Measurements from ENCODE around the gene RPA4. TPM values are rescaled to one million over a fixed set of nuclear protein-coding genes. Genes with fewer than 3 reads are reported as not detected.
"Not testable (repeated sequence)": the region's sequence is repeated elsewhere in the genome, so short reads cannot be mapped to it uniquely, and the experiment has no call there.

The RPA4 gene
- total and polyA plus RNA-seq, 2 experiments from 2014 or later: 1.0 to 1.4 TPM

- no peak for TF ChIP-seq ZNF114 (CRISPR knock-in tag; IDR thresholded peaks at IDR 0.05)
- TF ChIP-seq REST (IDR thresholded peaks at IDR 0.05; ENCODE audit: unreplicated experiment): no peak
- no peak for TF ChIP-seq CREB1 (CRISPR knock-in tag; IDR thresholded peaks at IDR 0.05; ENCODE audit: low read depth)
- TF ChIP-seq STAT1 (IDR thresholded peaks at IDR 0.05; ENCODE audit: unreplicated experiment): no peak
- no peak for TF ChIP-seq CTCF (conservative IDR thresholded peaks at IDR 0.05; ENCODE audit: low read depth in 2 of 2)
Measured at GRCh38 chrX:96841325-96841724, 42.4 kb upstream of the RPA4 start (continued).

- Mint-ChIP-seq H3K27ac (peak overlapping the region; percentile 62), H3K4me1 (peaks cover 35% of the 10 kb centered on the region)
- not testable (repeated sequence) for H3K27me3 ChIP-seq (ENCODE audit: insufficient read depth); H3F3A ChIP-seq (replicated peaks; ENCODE audit: low read depth); H3K9me3 Mint-ChIP-seq; ATAC-seq; H3K79me2 ChIP-seq (replicated peaks; ENCODE audit: insufficient read depth); H3K9me2 ChIP-seq (ENCODE audit: insufficient read depth); H3K4me3 ChIP-seq; H3K36me3 ChIP-seq (ENCODE audit: insufficient read depth); H3K36me3 Mint-ChIP-seq (ENCODE audit: low read depth); H3K4me3 Mint-ChIP-seq; H2AFZ ChIP-seq; H4K20me1 ChIP-seq (replicated peaks; ENCODE audit: insufficient read depth); H3K27me3 Mint-ChIP-seq (ENCODE audit: insufficient read depth, low read depth, poor library complexity)
- Histone ChIP-seq H3K27ac (ENCODE audit: low read depth) (peak overlapping the region; percentile 91), H3K4me1 (ENCODE audit: insufficient read depth) (peaks cover 34% of the 10 kb centered on the region), H3K4me2 (peak overlapping the region; percentile 38; the same call in 1 of the 2 replicates)
- peak; percentile 25 for DNase-seq (ENCODE audit: low spot score)
Measured at GRCh38 chrX:96841866-96842265, 41.8 kb upstream of the RPA4 start.

GRCh38 chrX:96843566-96843965 lies 40.1 kb upstream of the RPA4 start:
- Mint-ChIP-seq H3K27me3 (ENCODE audit: insufficient read depth, low read depth, poor library complexity) (no peaks in the 10 kb centered on the region), H3K4me3 (no peak overlapping the region), H3K36me3 (ENCODE audit: low read depth) (no peaks in the 10 kb centered on the region), H3K27ac (no peak overlapping the region; the same call in 1 of the 2 replicates), H3K4me1 (peaks cover 36% of the 10 kb centered on the region), H3K9me3 (no peaks in the 10 kb centered on the region)
- no peaks in the 10 kb centered on the region for H3K9me2 ChIP-seq (ENCODE audit: insufficient read depth)
- peaks cover 29% of the 10 kb centered on the region for H3K4me1 ChIP-seq (ENCODE audit: insufficient read depth)
- H3K27me3 ChIP-seq (ENCODE audit: insufficient read depth): no peaks in the 10 kb centered on the region
- H3F3A ChIP-seq (replicated peaks; ENCODE audit: low read depth): no peaks in the 10 kb centered on the region
- ATAC-seq: peak; percentile 87
- peak; percentile 67 for DNase-seq (ENCODE audit: low spot score)
- H3K36me3 ChIP-seq (ENCODE audit: insufficient read depth): no peaks in the 10 kb centered on the region
- H4K20me1 ChIP-seq (replicated peaks; ENCODE audit: insufficient read depth): no peaks in the 10 kb centered on the region
- H3K4me3 ChIP-seq: no peak overlapping the region
- H2AFZ ChIP-seq: no peak overlapping the region
- no peak overlapping the region for H3K27ac ChIP-seq (ENCODE audit: low read depth)
- no peaks in the 10 kb centered on the region for H3K79me2 ChIP-seq (replicated peaks; ENCODE audit: insufficient read depth)
- H3K4me2 ChIP-seq: peak overlapping the region; percentile 55; the same call in 1 of the 2 replicates
- TF ChIP-seq ZNF462 (CRISPR knock-in tag; IDR thresholded peaks at IDR 0.05) (no peak), STAT1 (IDR thresholded peaks at IDR 0.05; ENCODE audit: unreplicated experiment) (no peak)

Data from GM23338 (cell line).